Activated naive CD8-positive, alpha-beta T cell treated with anti-CD3 and anti-CD28 coated beads for 36 hours (primary cell): Measurements from ENCODE around the gene USP19. TPM values are rescaled to one million over a fixed set of nuclear protein-coding genes. Genes with fewer than 3 reads are reported as not detected.

Experiments
- DNase-seq: peaks from one replicate; pipeline ENCODE4 v3.0.0; 2021
- H3K27ac Mint-ChIP-seq: one replicate; pipeline ENCODE4 v1.8.0; 2022; ENCODE audit warnings: mild to moderate bottlenecking, moderate library complexity, mixed read lengths
- H3K27me3 Mint-ChIP-seq: one replicate; pipeline ENCODE4 v1.8.0; 2022; ENCODE audit warnings: mild to moderate bottlenecking, mixed read lengths
- H3K36me3 Mint-ChIP-seq: one replicate; pipeline ENCODE4 v1.8.0; 2021; ENCODE audit warnings: mild to moderate bottlenecking, mixed read lengths
- H3K4me1 Mint-ChIP-seq: one replicate; pipeline ENCODE4 v1.8.0; 2021; ENCODE audit warnings: mixed read lengths
- H3K4me3 Mint-ChIP-seq: one replicate; pipeline ENCODE4 v1.8.0; 2022; ENCODE audit warnings: mild to moderate bottlenecking, moderate library complexity, mixed read lengths
- H3K9me3 Mint-ChIP-seq: one replicate; pipeline ENCODE4 v1.8.0; 2022; ENCODE audit warnings: mixed read lengths
- total RNA-seq, 2 experiments: library from RNA; stranded (reverse); gene quantifications; one replicate each; pipeline ENCODE4 v1.2.3, GENCODE V29; 2021

The USP19 gene
- total RNA-seq, 2 experiments from 2014 or later: 50.8 to 55.5 TPM

DNA sequence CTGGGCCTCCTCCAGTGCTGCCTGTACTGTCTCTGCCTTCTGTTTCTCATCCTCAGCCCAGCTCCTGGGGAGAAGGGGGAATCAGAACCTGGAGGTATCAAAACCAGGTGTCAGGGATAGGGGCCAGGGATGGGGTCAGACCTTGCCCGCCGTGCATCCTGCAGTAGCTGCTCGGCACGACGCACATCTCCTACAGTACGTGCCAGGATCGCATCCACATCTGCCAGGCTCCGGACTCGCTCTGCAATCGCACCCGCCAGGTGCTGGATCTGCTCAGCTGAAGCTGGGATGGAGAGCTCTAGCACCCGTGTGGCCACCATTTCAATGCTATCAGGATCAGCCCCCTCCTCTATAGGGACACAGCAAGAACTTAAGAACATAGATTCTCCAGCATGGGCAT lies 1.4 kb upstream of the USP19 start:
- Mint-ChIP-seq H3K27ac (peak overlapping the region; percentile 74), H3K36me3 (peaks cover 6% of the 10 kb centered on the region), H3K4me3 (no peak overlapping the region), H3K27me3 (no peaks in the 10 kb centered on the region), H3K4me1 (peaks cover 18% of the 10 kb centered on the region), H3K9me3 (no peaks in the 10 kb centered on the region)
- DNase-seq: no peak

DNA sequence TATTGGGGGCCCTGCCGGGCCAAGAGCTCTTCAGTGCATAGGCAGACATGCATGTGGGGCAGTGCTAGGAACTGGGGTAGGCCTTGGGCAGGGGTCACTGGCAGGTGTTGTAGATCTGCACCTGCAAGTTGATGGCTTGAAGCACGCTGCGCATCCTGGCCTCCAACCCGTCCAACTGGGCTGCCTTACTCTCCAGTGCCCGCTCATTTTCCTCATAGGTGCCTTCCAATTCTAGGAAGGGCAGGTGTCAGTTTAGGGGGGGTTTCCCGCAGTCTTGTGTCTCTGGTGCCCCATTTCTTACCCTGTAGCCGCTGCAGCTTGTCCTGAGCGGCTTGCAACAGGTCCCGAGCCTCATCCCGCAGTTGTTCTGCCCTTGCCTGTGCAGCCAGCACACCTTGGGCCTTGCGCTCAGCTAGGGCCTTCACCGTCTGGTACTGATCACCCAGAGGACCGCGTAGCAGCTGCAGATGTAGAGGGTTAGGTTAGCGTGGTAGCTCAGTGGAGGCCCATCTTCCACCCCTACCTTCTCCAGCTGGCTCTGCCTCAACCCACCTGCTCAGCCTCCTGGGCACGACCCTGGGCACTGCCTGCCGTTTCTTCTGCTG lies 611 bp upstream of the USP19 start:
- Mint-ChIP-seq H3K4me1 (peaks cover 18% of the 10 kb centered on the region), H3K27me3 (no peaks in the 10 kb centered on the region), H3K4me3 (peak overlapping the region; percentile 82), H3K9me3 (no peaks in the 10 kb centered on the region), H3K27ac (peak overlapping the region; percentile 74), H3K36me3 (peaks cover 11% of the 10 kb centered on the region)
- DNase-seq: no peak

DNA sequence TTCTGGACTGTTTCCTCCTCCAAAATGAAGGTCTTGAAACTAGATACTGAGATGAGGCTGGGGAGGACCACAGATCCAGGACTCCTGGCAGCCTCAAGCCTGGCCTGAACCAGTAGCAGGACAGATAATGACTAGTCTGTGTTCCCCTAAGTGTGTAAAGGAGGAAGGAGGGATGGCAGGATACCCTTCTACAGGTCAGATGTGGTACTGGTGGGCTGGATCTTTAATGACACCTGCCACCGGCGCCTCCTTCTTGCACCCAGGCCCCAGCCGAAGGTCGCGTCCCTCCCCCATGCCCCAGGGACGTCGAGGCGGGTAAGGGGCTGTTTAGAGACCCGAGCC lies 556 bp downstream of the USP19 start:
- DNase-seq: no peak
- H3K36me3 Mint-ChIP-seq: peaks cover 15% of the 10 kb centered on the region

DNA sequence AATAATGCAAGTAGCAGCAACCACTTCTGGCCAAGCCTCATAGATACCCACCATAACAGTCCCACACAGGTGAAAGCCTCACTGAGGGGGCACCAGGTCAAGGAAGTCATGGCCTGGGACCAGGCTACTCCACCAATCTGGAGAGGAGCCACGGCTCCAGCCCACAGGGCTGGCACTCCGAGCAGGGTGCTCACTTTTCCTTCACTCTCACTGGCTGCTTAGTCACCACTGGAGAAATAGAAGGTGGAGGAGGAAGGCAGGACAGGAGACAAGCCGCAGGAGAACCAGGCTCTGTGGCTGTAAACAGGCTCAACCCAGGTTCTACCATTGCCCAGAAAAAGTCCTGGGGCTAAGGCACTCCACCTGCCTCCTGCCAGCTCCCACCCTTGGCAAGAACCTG lies 1.2 kb downstream of the USP19 start:
- Mint-ChIP-seq H3K4me1 (peaks cover 18% of the 10 kb centered on the region), H3K4me3 (peak overlapping the region; percentile 82), H3K9me3 (no peaks in the 10 kb centered on the region), H3K36me3 (peaks cover 15% of the 10 kb centered on the region), H3K27me3 (no peaks in the 10 kb centered on the region), H3K27ac (peak overlapping the region; percentile 74)
- no peak for DNase-seq

More for the DNA sequence above, 556 bp downstream of the USP19 start:
- Mint-ChIP-seq H3K4me1 (peaks cover 18% of the 10 kb centered on the region), H3K27me3 (no peaks in the 10 kb centered on the region), H3K9me3 (no peaks in the 10 kb centered on the region), H3K4me3 (peak overlapping the region; percentile 82), H3K27ac (peak overlapping the region; percentile 74)

DNA sequence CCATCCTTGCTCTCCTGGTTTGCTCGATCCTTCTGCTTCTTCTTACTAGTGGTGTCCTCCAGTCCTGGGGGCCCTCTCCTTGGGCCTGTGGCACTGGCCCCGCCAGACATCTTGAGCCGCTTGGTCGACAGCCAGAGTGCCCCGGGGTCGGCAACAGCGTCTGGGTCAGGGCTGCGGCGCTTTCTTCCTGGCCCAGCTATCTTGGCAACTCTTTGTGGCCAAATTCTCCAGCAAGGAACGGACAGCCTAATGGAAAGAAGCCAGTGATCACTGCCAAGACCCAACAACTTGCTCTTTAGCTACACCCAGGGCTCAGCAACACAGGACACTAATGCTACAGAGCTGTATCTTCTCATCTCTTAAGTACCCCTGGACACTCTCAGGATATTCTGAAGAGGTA lies 1.6 kb downstream of the USP19 start:
- no peaks in the 10 kb centered on the region for H3K27me3 Mint-ChIP-seq
- peak overlapping the region; percentile 74 for H3K27ac Mint-ChIP-seq
- peak overlapping the region; percentile 82 for H3K4me3 Mint-ChIP-seq
- no peaks in the 10 kb centered on the region for H3K9me3 Mint-ChIP-seq
- no peak for DNase-seq
- peaks cover 15% of the 10 kb centered on the region for H3K36me3 Mint-ChIP-seq
- H3K4me1 Mint-ChIP-seq: peaks cover 18% of the 10 kb centered on the region

DNA sequence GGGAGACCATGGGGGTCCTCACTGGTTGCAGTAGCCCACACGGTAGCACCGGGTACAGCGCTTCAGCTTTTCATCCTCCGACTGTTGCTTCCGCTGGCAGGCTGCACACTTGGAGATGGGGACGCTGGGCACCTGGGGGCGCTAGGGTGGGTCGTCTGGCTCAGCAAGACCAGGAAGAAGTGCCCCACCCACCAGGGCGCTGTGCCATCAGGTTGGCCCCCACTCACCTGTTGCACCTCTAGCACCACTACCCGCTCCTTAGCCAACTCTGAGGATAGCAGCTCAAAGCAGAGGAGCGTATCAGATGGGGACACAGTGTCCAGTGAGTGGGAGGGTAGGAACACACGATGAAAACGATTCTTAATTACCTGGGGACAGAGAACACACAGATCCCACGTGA lies 8.4 kb downstream of the USP19 start:
- H3K9me3 Mint-ChIP-seq: no peaks in the 10 kb centered on the region
- H3K27ac Mint-ChIP-seq: no peak overlapping the region
- no peak overlapping the region for H3K4me3 Mint-ChIP-seq
- no peaks in the 10 kb centered on the region for H3K27me3 Mint-ChIP-seq
- H3K36me3 Mint-ChIP-seq: peaks cover 15% of the 10 kb centered on the region
- DNase-seq: no peak
- H3K4me1 Mint-ChIP-seq: no peaks in the 10 kb centered on the region

DNA sequence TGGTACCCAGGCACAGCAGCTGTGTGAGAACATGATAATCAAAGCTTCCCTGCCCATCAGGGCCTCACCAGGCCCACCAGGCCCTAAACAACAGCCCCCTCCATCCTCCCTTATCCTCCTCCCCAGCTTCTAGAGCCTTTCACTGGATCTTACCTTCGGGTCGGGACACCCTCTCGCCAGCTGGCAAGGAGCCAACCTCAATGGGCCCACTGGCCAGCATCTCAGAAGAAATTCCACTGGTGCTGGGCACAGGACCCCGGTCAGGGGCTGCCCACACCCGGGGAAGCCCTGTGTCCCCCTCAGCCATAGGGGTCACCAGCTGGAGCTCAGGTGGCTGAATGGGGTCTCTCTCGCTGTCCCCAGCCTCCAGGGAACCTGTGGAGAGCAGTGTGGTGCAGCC lies 9.3 kb downstream of the USP19 start:
- no peak overlapping the region for H3K27ac Mint-ChIP-seq
- H3K36me3 Mint-ChIP-seq: peaks cover 11% of the 10 kb centered on the region
- H3K27me3 Mint-ChIP-seq: no peaks in the 10 kb centered on the region
- no peaks in the 10 kb centered on the region for H3K4me1 Mint-ChIP-seq
- no peak overlapping the region for H3K4me3 Mint-ChIP-seq
- no peaks in the 10 kb centered on the region for H3K9me3 Mint-ChIP-seq
- no peak for DNase-seq

DNA sequence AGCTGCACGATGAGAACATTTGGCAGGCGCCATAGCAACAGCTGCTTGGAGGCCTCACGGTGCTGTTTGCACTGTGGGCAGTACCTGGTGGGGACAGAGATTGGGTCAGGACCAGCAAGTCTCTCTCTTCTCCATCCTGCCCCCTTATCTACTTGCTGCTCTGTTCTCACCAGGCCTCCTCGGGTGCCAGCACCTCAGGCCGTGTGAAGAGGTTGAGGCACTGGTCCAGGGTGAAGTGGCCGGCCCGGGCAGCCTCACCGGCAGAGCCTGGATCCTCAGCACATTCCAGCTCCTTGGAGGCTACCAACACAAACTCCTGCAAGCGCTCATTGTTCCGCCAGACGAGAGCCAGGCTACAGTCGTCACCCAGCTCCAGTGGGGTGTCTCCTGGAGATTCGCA lies 9.8 kb downstream of the USP19 start:
- H3K4me1 Mint-ChIP-seq: peaks cover 1% of the 10 kb centered on the region
- H3K4me3 Mint-ChIP-seq: no peak overlapping the region
- no peak for DNase-seq
- no peaks in the 10 kb centered on the region for H3K27me3 Mint-ChIP-seq
- H3K9me3 Mint-ChIP-seq: no peaks in the 10 kb centered on the region
- no peak overlapping the region for H3K27ac Mint-ChIP-seq
- peaks cover 6% of the 10 kb centered on the region for H3K36me3 Mint-ChIP-seq

DNA sequence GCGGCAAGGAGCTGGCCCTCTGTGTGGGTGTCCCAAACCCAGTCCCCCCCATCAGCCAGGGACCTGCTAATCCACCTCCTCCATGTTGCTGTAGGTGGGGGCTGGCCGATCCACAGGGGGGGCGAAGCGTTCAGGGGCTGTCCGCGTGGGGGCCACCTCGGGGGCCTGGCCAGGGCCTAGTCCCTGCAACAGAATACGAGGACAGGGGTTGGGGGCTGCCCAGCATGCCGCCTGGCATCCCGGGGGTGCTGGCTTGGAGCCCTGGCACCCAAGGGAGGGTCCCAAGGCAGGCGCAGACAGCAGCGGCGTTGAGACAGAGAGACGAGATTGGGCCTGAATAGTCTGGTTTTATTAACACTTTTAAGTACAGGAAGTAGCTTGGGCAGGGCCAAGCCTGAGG lies 12.3 kb downstream of the USP19 start:
- H3K4me3 Mint-ChIP-seq: no peak overlapping the region
- no peaks in the 10 kb centered on the region for H3K9me3 Mint-ChIP-seq
- no peaks in the 10 kb centered on the region for H3K27me3 Mint-ChIP-seq
- peaks cover 9% of the 10 kb centered on the region for H3K36me3 Mint-ChIP-seq
- H3K27ac Mint-ChIP-seq: no peak overlapping the region
- DNase-seq: no peak
- H3K4me1 Mint-ChIP-seq: peaks cover 17% of the 10 kb centered on the region

DNA sequence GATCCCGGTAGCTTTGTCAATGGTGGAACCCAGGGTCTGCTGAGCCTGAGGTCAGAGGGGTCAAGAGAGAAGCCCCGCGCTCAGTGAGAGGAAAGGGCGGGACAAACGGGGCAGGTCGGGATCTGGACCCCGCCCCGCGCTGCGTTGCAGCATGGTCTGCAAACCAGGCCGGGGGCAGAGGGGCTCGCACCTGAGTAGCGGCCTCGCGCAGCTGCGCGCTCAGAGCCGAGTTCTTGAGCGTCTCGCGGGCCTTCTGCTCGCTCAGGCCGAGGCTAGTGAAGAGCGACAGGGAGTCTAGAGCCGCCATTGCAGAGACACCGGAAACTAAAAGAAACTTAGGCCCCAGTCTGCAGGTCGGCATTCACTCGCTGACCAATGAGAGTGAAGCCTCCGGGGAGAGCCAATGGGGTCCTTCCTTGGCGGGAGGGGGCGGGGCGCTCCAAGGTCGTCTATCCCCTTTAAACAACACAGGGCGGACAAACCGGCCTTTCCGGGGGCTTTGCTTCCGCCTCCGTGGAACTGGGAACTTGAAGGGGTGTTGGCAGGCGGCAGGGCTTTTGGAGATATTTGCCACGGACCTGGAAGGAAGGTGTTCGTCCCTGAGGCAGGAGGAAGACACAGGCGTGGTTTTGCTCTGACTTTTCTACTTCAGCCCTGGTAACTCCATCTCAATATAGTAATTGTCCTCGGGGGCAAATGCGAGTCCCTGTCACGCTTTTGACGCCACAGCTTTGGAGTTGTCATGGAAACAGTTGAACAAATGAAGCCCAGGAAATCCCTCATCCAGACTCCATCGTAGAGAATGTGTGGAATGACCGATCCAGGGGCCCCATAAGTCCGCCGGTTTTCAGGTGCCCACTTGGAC lies 16.0 kb downstream of the USP19 start, which contains the start of gene QARS1:
Gene QARS1 (minus strand): TSS at position 331 of the 865 bp plus-strand sequence. CDS start 24 bp downstream, at position 307.
- Mint-ChIP-seq H3K27me3 (no peaks in the 10 kb centered on the region), H3K9me3 (no peaks in the 10 kb centered on the region), H3K4me1 (peaks cover 23% of the 10 kb centered on the region), H3K27ac (peak within 1 kb of the TSS; percentile 94), H3K4me3 (peak within 1 kb of the TSS; percentile 97), H3K36me3 (peaks cover 27% of the 10 kb centered on the region)
- DNase-seq: peak; percentile 89

DNA sequence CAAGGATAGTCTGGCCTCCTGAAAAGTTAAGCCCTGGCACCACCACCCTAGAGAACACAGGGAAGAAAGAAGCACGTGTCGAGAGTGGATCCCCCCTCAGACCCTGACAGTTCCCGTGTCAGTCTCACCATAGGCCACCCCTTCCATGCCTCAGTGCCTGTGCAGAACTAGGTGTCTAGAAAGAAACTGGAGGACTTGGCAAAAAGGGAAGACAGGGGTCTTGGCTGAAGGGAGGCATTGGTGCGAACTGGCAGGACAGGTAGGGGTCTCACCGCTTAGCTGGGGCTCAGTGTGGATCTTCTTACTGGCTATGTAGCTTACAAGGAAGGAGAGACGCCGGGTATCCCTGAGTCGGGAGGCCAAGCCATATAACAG lies 16.6 kb downstream of the USP19 start:
- peak overlapping the region; percentile 94 for H3K27ac Mint-ChIP-seq
- no peak for DNase-seq
- H3K9me3 Mint-ChIP-seq: no peaks in the 10 kb centered on the region
- H3K4me3 Mint-ChIP-seq: peak overlapping the region; percentile 97
- no peaks in the 10 kb centered on the region for H3K27me3 Mint-ChIP-seq
- H3K4me1 Mint-ChIP-seq: peaks cover 23% of the 10 kb centered on the region
- peaks cover 31% of the 10 kb centered on the region for H3K36me3 Mint-ChIP-seq

DNA sequence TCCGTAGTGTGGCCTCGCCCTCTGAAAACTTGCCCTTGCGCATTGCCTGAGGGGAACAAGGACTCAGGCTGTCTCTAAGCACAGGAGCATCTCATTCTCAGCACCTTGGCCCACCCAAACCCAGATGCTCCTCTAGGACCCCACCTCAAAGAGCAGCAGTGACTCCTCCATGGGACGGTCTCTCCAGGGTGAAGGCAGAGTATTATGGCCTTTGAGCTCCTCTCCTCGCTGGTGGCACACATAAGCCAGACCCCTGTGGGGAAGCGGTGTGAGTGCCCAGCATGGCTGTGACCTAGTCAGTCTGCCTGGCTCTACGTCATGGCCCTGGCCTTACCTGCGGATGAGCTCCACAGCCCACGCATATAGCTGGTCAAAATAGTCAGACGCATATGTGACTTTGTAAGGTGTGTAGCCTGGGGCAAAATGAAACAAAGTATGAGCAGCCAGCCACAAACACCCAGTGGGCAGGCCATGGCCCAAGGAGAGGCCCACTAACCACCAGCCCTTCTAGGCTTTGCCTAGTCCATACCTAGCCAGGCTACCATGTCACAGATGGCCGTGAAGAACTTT lies 20.5 kb downstream of the USP19 start:
- no peak overlapping the region for H3K27ac Mint-ChIP-seq

DNA sequence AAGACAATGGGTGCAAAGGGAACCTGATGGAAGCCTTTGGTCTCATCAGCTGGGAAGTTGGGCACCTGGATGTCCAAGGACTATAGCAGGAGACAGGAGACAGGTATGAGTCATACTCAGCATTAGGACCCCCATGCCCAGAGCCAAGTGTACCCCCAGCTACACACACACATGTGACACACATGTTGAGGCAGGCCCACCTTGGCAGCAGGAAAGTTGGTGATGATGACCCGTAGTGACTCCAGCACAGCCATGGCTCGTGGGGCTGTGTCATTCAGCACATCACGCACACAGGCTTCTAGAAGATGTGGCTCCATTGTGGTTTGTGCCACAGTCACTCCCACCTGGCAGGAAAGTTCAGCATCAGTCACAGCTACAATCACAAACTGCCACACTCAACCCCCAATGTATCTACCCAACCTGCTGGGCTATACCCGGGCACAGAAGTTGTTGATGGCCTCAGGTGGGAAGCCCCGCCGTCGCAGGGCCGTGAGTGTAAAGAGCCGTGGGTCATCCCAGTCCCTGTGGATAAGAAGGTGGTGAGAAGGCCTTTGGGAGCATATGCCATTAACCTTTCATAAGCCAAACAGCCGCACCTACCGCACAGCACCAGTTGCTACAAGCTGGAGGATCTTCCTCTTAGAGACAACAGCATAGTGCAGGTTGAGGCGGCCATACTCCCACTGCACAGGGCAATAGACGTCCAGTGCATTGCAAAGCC lies 21.6 kb downstream of the USP19 start:
- H3K4me3 Mint-ChIP-seq: no peak overlapping the region
- H3K27me3 Mint-ChIP-seq: no peaks in the 10 kb centered on the region
- no peak overlapping the region for H3K27ac Mint-ChIP-seq
- no peaks in the 10 kb centered on the region for H3K9me3 Mint-ChIP-seq
- H3K4me1 Mint-ChIP-seq: peaks cover 16% of the 10 kb centered on the region
- H3K36me3 Mint-ChIP-seq: peaks cover 29% of the 10 kb centered on the region
- no peak for DNase-seq

More for the DNA sequence above, 20.5 kb downstream of the USP19 start:
- Mint-ChIP-seq H3K4me3 (no peak overlapping the region), H3K36me3 (peaks cover 31% of the 10 kb centered on the region), H3K9me3 (no peaks in the 10 kb centered on the region), H3K4me1 (peaks cover 17% of the 10 kb centered on the region), H3K27me3 (no peaks in the 10 kb centered on the region)
- DNase-seq: no peak

DNA sequence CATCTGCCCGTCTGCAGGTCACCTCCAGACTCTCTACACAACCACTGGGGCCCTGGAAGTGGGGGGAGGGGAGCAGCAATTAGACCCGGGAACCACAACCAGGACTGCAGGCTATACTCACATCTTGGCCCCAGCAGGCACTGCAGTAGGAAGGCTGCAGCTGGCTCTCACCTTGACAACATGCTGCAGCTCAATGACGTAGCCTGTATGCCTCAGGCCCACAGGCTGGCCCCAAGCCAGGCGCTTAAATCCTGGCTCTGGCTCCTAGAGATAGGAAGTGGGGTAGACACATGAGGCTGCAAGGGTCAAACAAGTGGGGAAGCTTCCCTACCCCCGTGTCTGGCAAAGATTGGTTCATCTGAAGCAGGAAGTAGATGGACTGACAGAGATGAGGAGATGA lies 22.2 kb downstream of the USP19 start:
- no peak overlapping the region for H3K4me3 Mint-ChIP-seq
- H3K36me3 Mint-ChIP-seq: peaks cover 29% of the 10 kb centered on the region
- no peaks in the 10 kb centered on the region for H3K9me3 Mint-ChIP-seq
- no peak for DNase-seq
- peaks cover 11% of the 10 kb centered on the region for H3K4me1 Mint-ChIP-seq
- no peaks in the 10 kb centered on the region for H3K27me3 Mint-ChIP-seq
- no peak overlapping the region for H3K27ac Mint-ChIP-seq
